Body of pancreas (tissue), 4 donors: ENCODE measurements around the gene KRT81. TPM values are rescaled to one million over a fixed set of nuclear protein-coding genes. Genes with fewer than 3 reads are reported as not detected.

ENCODE experiments used
- ATAC-seq: fragments of 150-250 bp; one replicate; pipeline ENCODE4 v1.9.1; 2016
- DNase-seq, 4 donors: peaks; one replicate each; pipeline ENCODE4 v3.0.0-alpha.2; 2019
- H3K27ac ChIP-seq, 4 donors: fragments of 200-600 bp; sonication (generic); 1 replicate in 3 of 4; 2 replicates in 1 of 4; pipeline versions ENCODE4 v1.5.1 to v1.6.1; 2016 to 2019; ENCODE audit warnings: mild to moderate bottlenecking in 1 of 4, mixed read lengths in 1 of 4, moderate library complexity in 1 of 4
- H3K27me3 ChIP-seq, 2 donors: fragments of 200-600 bp; sonication (generic); one replicate each; pipeline ENCODE4 v1.6.0; 2016; ENCODE audit warnings: mild to moderate bottlenecking in 1 of 2
- H3K36me3 ChIP-seq, 2 donors: fragments of 200-600 bp; sonication (generic); replicated peaks in 1 of 2; 2 replicates each; pipeline ENCODE4 v1.5.1; 2016; ENCODE audit warnings: low read depth in 2 of 2; ENCODE audit not compliant: insufficient read depth in 1 of 2
- H3K4me1 ChIP-seq: fragments of 200-600 bp; sonication (generic); one replicate; pipeline ENCODE4 v1.6.0; 2016
- H3K4me3 ChIP-seq, 2 donors: fragments of 200-600 bp; sonication (generic); 1 replicate in 1 of 2; 2 replicates in 1 of 2; pipeline ENCODE4 v1.5.1; 2016 to 2019
- H3K9me3 ChIP-seq, 3 donors: fragments of 200-600 bp; sonication (generic); 1 replicate in 2 of 3; 2 replicates in 1 of 3; pipeline ENCODE4 v1.5.1; 2016
- POLR2A ChIP-seq, 3 donors: fragments of 450-650 bp; IDR thresholded peaks; one replicate each; pipeline ENCODE4 v1.6.1; 2016; ENCODE audit warnings: antibody characterized with exemption in 3 of 3, mild to moderate bottlenecking in 2 of 3
- WGBS, 2 donors: methylation state at CpG; one replicate each; pipeline ENCODE4 v1.1.5; 2017; 5-methylcytosine and 5-hydroxymethylcytosine counted together
- intact Hi-C: fragments of 100-400 bp; cut with DNase I; formaldehyde crosslinking; loops from one replicate; pipeline ENCODE4 v1.15.1; 2023
- total RNA-seq, 2 donors: library from RNA; depleted of rRNA; stranded (reverse); fragments of >200 nt; gene quantifications; one replicate each; pipeline ENCODE4 v1.1.0, GENCODE V29; 2016
- TF ChIP-seq, protein P1 (sequence below), 7 experiments: fragments of 450-650 bp in 4 of 7; fragments of 200-600 bp in 3 of 7; sonication (generic) in 3 of 7; IDR thresholded peaks; one replicate each; pipeline ENCODE4 v1.5.1; 2016 to 2019; ENCODE audit warnings: antibody characterized with exemption in 7 of 7

Gene KRT81
- total RNA-seq, 2 donors from 2014 or later: not detected

GRCh38 chr12:52300796-52301691 is 9.7 kb upstream of the KRT81 start:
- intact Hi-C loops: no loop called here
- H3K4me1 ChIP-seq: no peaks in the 10 kb centered on the region
- DNase-seq: no peak
- no peak overlapping the region for H3K27ac ChIP-seq
- no peaks in the 10 kb centered on the region for H3K9me3 ChIP-seq
- TF ChIP-seq, protein P1, sequence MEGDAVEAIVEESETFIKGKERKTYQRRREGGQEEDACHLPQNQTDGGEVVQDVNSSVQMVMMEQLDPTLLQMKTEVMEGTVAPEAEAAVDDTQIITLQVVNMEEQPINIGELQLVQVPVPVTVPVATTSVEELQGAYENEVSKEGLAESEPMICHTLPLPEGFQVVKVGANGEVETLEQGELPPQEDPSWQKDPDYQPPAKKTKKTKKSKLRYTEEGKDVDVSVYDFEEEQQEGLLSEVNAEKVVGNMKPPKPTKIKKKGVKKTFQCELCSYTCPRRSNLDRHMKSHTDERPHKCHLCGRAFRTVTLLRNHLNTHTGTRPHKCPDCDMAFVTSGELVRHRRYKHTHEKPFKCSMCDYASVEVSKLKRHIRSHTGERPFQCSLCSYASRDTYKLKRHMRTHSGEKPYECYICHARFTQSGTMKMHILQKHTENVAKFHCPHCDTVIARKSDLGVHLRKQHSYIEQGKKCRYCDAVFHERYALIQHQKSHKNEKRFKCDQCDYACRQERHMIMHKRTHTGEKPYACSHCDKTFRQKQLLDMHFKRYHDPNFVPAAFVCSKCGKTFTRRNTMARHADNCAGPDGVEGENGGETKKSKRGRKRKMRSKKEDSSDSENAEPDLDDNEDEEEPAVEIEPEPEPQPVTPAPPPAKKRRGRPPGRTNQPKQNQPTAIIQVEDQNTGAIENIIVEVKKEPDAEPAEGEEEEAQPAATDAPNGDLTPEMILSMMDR (IDR thresholded peaks at IDR 0.05): no peak
- no peak for TF ChIP-seq POLR2A (IDR thresholded peaks at IDR 0.05)
- WGBS, 2 donors: 68 to 77% methylated on average over 14 of the region's 14 CpGs
- ATAC-seq: no peak
- no peak overlapping the region for H3K4me3 ChIP-seq
- H3K27me3 ChIP-seq: no peaks in the 10 kb centered on the region
- H3K36me3 ChIP-seq: no peaks in the 10 kb centered on the region

- Histone ChIP-seq H3K27ac (no peak overlapping the region), H3K36me3 (no peaks in the 10 kb centered on the region), H3K4me3 (no peak overlapping the region), H3K27me3 (no peaks in the 10 kb centered on the region), H3K4me1 (no peaks in the 10 kb centered on the region), H3K9me3 (no peaks in the 10 kb centered on the region)
- 37 to 41% methylated on average over 4 of the region's 4 CpGs for WGBS, 2 donors
- intact Hi-C loops: no loop called here
- ATAC-seq: no peak
- no peak for DNase-seq
- TF ChIP-seq, protein P1 (IDR thresholded peaks at IDR 0.05): no peak
- no peak for TF ChIP-seq POLR2A (IDR thresholded peaks at IDR 0.05)
Observed at GRCh38 chr12:52298677-52299190, 7.4 kb upstream of the KRT81 start.

- Histone ChIP-seq H3K36me3 (no peaks in the 10 kb centered on the region), H3K4me1 (no peaks in the 10 kb centered on the region), H3K27ac (no peak overlapping the region), H3K27me3 (no peaks in the 10 kb centered on the region), H3K4me3 (no peak overlapping the region), H3K9me3 (no peaks in the 10 kb centered on the region)
- TF ChIP-seq POLR2A (IDR thresholded peaks at IDR 0.05): no peak
- TF ChIP-seq, protein P1 (IDR thresholded peaks at IDR 0.05): no peak
- whole genome bisulfite sequencing, 2 donors: 94 to 100% methylated on average over 4 to 5 of the region's 5 CpGs
- ATAC-seq (no peak), DNase-seq (no peak)
- intact Hi-C loops: no loop called here
Observed at GRCh38 chr12:52296572-52297215, 5.4 kb upstream of the KRT81 start.

DNA sequence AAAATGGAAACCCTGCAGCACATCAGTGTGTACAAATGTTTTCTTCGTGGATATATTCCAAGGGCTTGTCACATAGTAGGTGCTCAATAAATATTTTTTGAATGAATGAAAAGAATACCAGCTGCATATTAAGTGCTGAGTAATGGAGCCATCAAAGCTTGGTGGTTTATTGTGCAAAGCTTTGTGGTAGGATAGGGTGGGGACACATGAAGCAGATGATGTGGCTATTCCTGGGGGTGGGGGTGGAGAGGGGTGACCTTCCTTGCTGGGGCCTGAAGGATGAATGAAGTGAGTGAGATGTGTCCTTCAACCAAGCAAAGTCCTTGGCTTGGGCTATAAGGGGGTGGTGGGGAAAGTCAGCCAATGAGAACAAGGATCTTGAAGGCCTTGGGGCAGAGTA is 4.3 kb upstream of the KRT81 start:
- TF ChIP-seq, protein P1 (IDR thresholded peaks at IDR 0.05): no peak
- no peak for TF ChIP-seq POLR2A (IDR thresholded peaks at IDR 0.05)
- intact Hi-C loops: no loop called here
- ATAC-seq (no peak), DNase-seq (no peak)
- H3K4me3 ChIP-seq: no peak overlapping the region
- H3K9me3 ChIP-seq: no peaks in the 10 kb centered on the region
- H3K4me1 ChIP-seq: no peaks in the 10 kb centered on the region
- no peaks in the 10 kb centered on the region for H3K27me3 ChIP-seq
- H3K36me3 ChIP-seq: no peaks in the 10 kb centered on the region
- no peak overlapping the region for H3K27ac ChIP-seq
- 65 to 70% methylated on average over 1 of the region's 1 CpG for WGBS, 2 donors
